HL-60 (cell line): ENCODE measurements around the gene CHAC2.

Source experiments
- GABPA ChIP-seq: IDR thresholded peaks from 2 replicates; pipeline ENCODE4 v1.6.1; 2012; ENCODE audit warnings: low read depth
- POLR2AphosphoS5 ChIP-seq: IDR thresholded peaks from 2 replicates; pipeline ENCODE4 v1.6.1; 2012; ENCODE audit warnings: low read depth
- REST ChIP-seq: IDR thresholded peaks from 2 replicates; pipeline ENCODE4 v1.6.1; 2012; ENCODE audit warnings: low read depth; ENCODE audit not compliant: insufficient replicate concordance
- TF ChIP-seq, protein P1 (sequence below): IDR thresholded peaks from one replicate; pipeline ENCODE4 v1.5.1; 2011; ENCODE audit warnings: low read length, control low read depth, inconsistent platforms; ENCODE audit not compliant: insufficient read depth

- TF ChIP-seq, protein P1, sequence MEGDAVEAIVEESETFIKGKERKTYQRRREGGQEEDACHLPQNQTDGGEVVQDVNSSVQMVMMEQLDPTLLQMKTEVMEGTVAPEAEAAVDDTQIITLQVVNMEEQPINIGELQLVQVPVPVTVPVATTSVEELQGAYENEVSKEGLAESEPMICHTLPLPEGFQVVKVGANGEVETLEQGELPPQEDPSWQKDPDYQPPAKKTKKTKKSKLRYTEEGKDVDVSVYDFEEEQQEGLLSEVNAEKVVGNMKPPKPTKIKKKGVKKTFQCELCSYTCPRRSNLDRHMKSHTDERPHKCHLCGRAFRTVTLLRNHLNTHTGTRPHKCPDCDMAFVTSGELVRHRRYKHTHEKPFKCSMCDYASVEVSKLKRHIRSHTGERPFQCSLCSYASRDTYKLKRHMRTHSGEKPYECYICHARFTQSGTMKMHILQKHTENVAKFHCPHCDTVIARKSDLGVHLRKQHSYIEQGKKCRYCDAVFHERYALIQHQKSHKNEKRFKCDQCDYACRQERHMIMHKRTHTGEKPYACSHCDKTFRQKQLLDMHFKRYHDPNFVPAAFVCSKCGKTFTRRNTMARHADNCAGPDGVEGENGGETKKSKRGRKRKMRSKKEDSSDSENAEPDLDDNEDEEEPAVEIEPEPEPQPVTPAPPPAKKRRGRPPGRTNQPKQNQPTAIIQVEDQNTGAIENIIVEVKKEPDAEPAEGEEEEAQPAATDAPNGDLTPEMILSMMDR, result no peak
- TF ChIP-seq POLR2AphosphoS5 (no peak), REST (no peak), GABPA (no peak)
These were observed 15.2 kb upstream of the CHAC2 start for GRCh38 chr2:53752385-53752784.
